Measurements from ENCODE around the gene KCNK15.
A peak's percentile ranks its signal among the peaks of the same experiment; 100 is the strongest.

Gene KCNK15

GRCh38 chr20:44715499-44716308 is 30.0 kb upstream of the KCNK15 start:
- DNase-seq = no peak

- no peak for DNase-seq
These were observed 29.2 kb upstream of the KCNK15 start for GRCh38 chr20:44716309-44717106.

GRCh38 chr20:44717986-44718385 is 27.7 kb upstream of the KCNK15 start:
- DNase-seq = no peak

GRCh38 chr20:44719841-44720240 is 25.8 kb upstream of the KCNK15 start:
- DNase-seq = no peak

- DNase-seq = peak in 8 of 14 donors; percentile 4 to 32 (median 14)
These were observed 25.1 kb upstream of the KCNK15 start for GRCh38 chr20:44720621-44720996.

- no peak for DNase-seq
These were observed 24.5 kb upstream of the KCNK15 start for GRCh38 chr20:44720997-44721784.

- no peak for DNase-seq
These were observed 23.9 kb upstream of the KCNK15 start for GRCh38 chr20:44721785-44722054.

- DNase-seq = no peak
These were observed 22.7 kb upstream of the KCNK15 start for GRCh38 chr20:44722990-44723389.

- DNase-seq = no peak
These were observed 22.3 kb upstream of the KCNK15 start for GRCh38 chr20:44723391-44723790.

- DNase-seq = no peak
These were observed 21.8 kb upstream of the KCNK15 start for GRCh38 chr20:44723798-44724362.

GRCh38 chr20:44724423-44725091 is 21.1 kb upstream of the KCNK15 start:
- no peak for DNase-seq

- no peak for DNase-seq
These were observed 19.8 kb upstream of the KCNK15 start for GRCh38 chr20:44725837-44726236.

- DNase-seq = no peak
These were observed 18.6 kb upstream of the KCNK15 start for GRCh38 chr20:44727039-44727438.

GRCh38 chr20:44727651-44728050 is 18.0 kb upstream of the KCNK15 start:
- no peak for DNase-seq

GRCh38 chr20:44728801-44729443 is 16.7 kb upstream of the KCNK15 start:
- DNase-seq = peak in 6 of 14 donors; percentile 8 to 58 (median 12)

- DNase-seq = no peak
These were observed 15.2 kb upstream of the KCNK15 start for GRCh38 chr20:44730441-44730840.

GRCh38 chr20:44731657-44732056 is 14.0 kb upstream of the KCNK15 start:
- DNase-seq = no peak

- DNase-seq = no peak
These were observed 13.3 kb upstream of the KCNK15 start for GRCh38 chr20:44732327-44732726.

- peak in 10 of 14 donors; percentile 11 to 67 (median 49) for DNase-seq
These were observed 12.2 kb upstream of the KCNK15 start for GRCh38 chr20:44733341-44734069.

GRCh38 chr20:44734938-44735337 is 10.7 kb upstream of the KCNK15 start:
- DNase-seq = no peak

- DNase-seq = no peak
These were observed 9.9 kb upstream of the KCNK15 start for GRCh38 chr20:44735816-44736169.
